ENCODE data around the gene CFAP206. TPM values are rescaled to one million over a fixed set of nuclear protein-coding genes. Genes with fewer than 3 reads are reported as not detected.

The CFAP206 gene
- total and polyA plus RNA-seq, 2 donors (not counting 3 experiments of a cell fraction or from before 2014, with no cell fraction given) = 0.15 to 0.20 TPM

- ChIA-PET CTCF (interaction anchor here (1.7 kb wide), 1 partner anchor 11 kb away, joined by 4 read pairs; no protein-coding TSS in a partner anchor), POLR2A (no interaction called here)
- Histone ChIP-seq H3K4me1 (ENCODE audit: control insufficient read depth, extremely low read depth, insufficient read depth, low read length) (no peaks in the 10 kb centered on the region), H3K9me1 (replicated peaks; ENCODE audit: control insufficient read depth, extremely low read depth, insufficient read depth, low read length) (no peaks in the 10 kb centered on the region), H2AFZ (ENCODE audit: low read depth, low read length) (no peak overlapping the region), H3K27ac (ENCODE audit: insufficient read depth, low read depth, low read length) (no peak overlapping the region), H3K4me2 (ENCODE audit: insufficient read depth, low read length) (no peak overlapping the region), H4K20me1 (replicated peaks; ENCODE audit: control insufficient read depth, extremely low read depth, insufficient read depth, low read length) (no peaks in the 10 kb centered on the region), H3K27me3 (ENCODE audit: control insufficient read depth in 2 of 2, insufficient read depth in 2 of 2, low read length in 2 of 2) (no peaks in the 10 kb centered on the region), H3K36me3 (ENCODE audit: control insufficient read depth in 2 of 2, extremely low read depth in 1 of 2, insufficient read depth in 2 of 2, low read length in 2 of 2) (peaks cover 0 to 3% of the 10 kb centered on the region in 2 experiments), H3K9ac (replicated peaks; ENCODE audit: extremely low read depth, insufficient read depth, low read length) (no peak overlapping the region), H3K79me2 (ENCODE audit: control insufficient read depth, insufficient read depth, low read length) (no peaks in the 10 kb centered on the region), H3K9me3 (replicated peaks; ENCODE audit: control insufficient read depth, insufficient read depth, low read length) (no peaks in the 10 kb centered on the region), H3K4me3 (replicated peaks in 1 of 3; ENCODE audit: insufficient read depth in 1 of 3, low read depth in 1 of 3, low read length in 3 of 3) (no peak overlapping the region)
- DNase-seq (ENCODE audit: low read depth, low spot score) (no peak), FAIRE-seq (no peak)
- intact Hi-C loops (cut with micrococcal nuclease) (no loop called here), dilution Hi-C loops (cut with MboI; ENCODE audit: extremely low pct_ligation_motif_present, low sequenced_read_pairs) (no loop called here)
- no TSS peak for BruUV-seq (replicated peaks)
- TF ChIP-seq POLR2A (IDR thresholded peaks at IDR 0.05; ENCODE audit: low read depth, low read length) (no peak), FOS (IDR thresholded peaks at IDR 0.05; ENCODE audit: borderline replicate concordance, insufficient read depth, low read length) (no peak), JUN (IDR thresholded peaks at IDR 0.05; ENCODE audit: borderline replicate concordance, insufficient read depth, insufficient read length, low read depth) (no peak), GATA2 (IDR thresholded peaks at IDR 0.05; ENCODE audit: insufficient read depth, insufficient read length, low read depth, low read length) (no peak)
These were observed 87.1 kb downstream of the CFAP206 start for GRCh38 chr6:87494761-87495422.

- BruUV-seq (replicated peaks) = no TSS peak
- H3K9me3 ChIP-seq (replicated peaks; ENCODE audit: control insufficient read depth, insufficient read depth, low read length) = no peaks in the 10 kb centered on the region
- no peaks in the 10 kb centered on the region for H4K20me1 ChIP-seq (replicated peaks; ENCODE audit: control insufficient read depth, extremely low read depth, insufficient read depth, low read length)
- no peak for TF ChIP-seq POLR2A (IDR thresholded peaks at IDR 0.05; ENCODE audit: low read depth, low read length)
- no peak for TF ChIP-seq FOS (IDR thresholded peaks at IDR 0.05; ENCODE audit: borderline replicate concordance, insufficient read depth, low read length)
- no peak for TF ChIP-seq MAX (IDR thresholded peaks at IDR 0.05; ENCODE audit: insufficient read depth, insufficient read length)
- no peak for TF ChIP-seq CTCF (IDR thresholded peaks at IDR 0.05; ENCODE audit: extremely low read depth in 1 of 2, insufficient read depth in 1 of 2, low read depth in 1 of 2, low read length in 2 of 2)
- TF ChIP-seq JUN (IDR thresholded peaks at IDR 0.05; ENCODE audit: borderline replicate concordance, insufficient read depth, insufficient read length, low read depth) = no peak
- no peak for TF ChIP-seq MYC (IDR thresholded peaks at IDR 0.05; ENCODE audit: low read depth, low read length)
- TF ChIP-seq EZH2 (IDR thresholded peaks at IDR 0.05; ENCODE audit: borderline replicate concordance, low read depth, low read length, severe bottlenecking) = no peak
- TF ChIP-seq POLR2AphosphoS5 (IDR thresholded peaks at IDR 0.05; ENCODE audit: insufficient read depth, low read depth, low read length) = no peak
- no peak for TF ChIP-seq GATA2 (IDR thresholded peaks at IDR 0.05; ENCODE audit: insufficient read depth, insufficient read length, low read depth, low read length)
- no peak overlapping the region for H3K4me2 ChIP-seq (ENCODE audit: insufficient read depth, low read length)
- H3K27ac ChIP-seq (ENCODE audit: insufficient read depth, low read depth, low read length) = no peak overlapping the region
- intact Hi-C loops (cut with micrococcal nuclease) (no loop called here), dilution Hi-C loops (cut with MboI; ENCODE audit: extremely low pct_ligation_motif_present, low sequenced_read_pairs) (no loop called here)
- ChIA-PET POLR2A (no interaction called here), CTCF (no interaction called here)
- no peak overlapping the region for H3K9ac ChIP-seq (replicated peaks; ENCODE audit: extremely low read depth, insufficient read depth, low read length)
- peaks cover 0 to 5% of the 10 kb centered on the region in 2 experiments for H3K36me3 ChIP-seq (ENCODE audit: control insufficient read depth in 2 of 2, extremely low read depth in 1 of 2, insufficient read depth in 2 of 2, low read length in 2 of 2)
- no peak overlapping the region for H3K4me3 ChIP-seq (replicated peaks in 1 of 3; ENCODE audit: insufficient read depth in 1 of 3, low read depth in 1 of 3, low read length in 3 of 3)
- no peak for DNase-seq (ENCODE audit: low read depth, low spot score)
- no peak overlapping the region for H2AFZ ChIP-seq (ENCODE audit: low read depth, low read length)
- FAIRE-seq = no peak
- H3K27me3 ChIP-seq (ENCODE audit: control insufficient read depth in 2 of 2, insufficient read depth in 2 of 2, low read length in 2 of 2) = no peaks in the 10 kb centered on the region
- H3K9me1 ChIP-seq (replicated peaks; ENCODE audit: control insufficient read depth, extremely low read depth, insufficient read depth, low read length) = no peaks in the 10 kb centered on the region
- no peaks in the 10 kb centered on the region for H3K4me1 ChIP-seq (ENCODE audit: control insufficient read depth, extremely low read depth, insufficient read depth, low read length)
- H3K79me2 ChIP-seq (ENCODE audit: control insufficient read depth, insufficient read depth, low read length) = no peaks in the 10 kb centered on the region
These were observed 90.3 kb downstream of the CFAP206 start for GRCh38 chr6:87498048-87498447.

Data from endothelial cell of umbilical vein (primary cell).